Measurements from ENCODE around the gene ARHGEF18.

Gene ARHGEF18

GRCh38 chr19:7348587-7349230 is at the start of gene ARHGEF18:
Gene ARHGEF18 (plus strand): TSS chr19:7348937. CDS start chr19:7362891, 13,954 bp downstream.
- H3K4me1 ChIP-seq (ENCODE audit: insufficient read depth, low read length), result peaks cover 53% of the 10 kb centered on the region
- peak within 1 kb of the TSS; percentile 62 for H3K9ac ChIP-seq (ENCODE audit: low read depth, low read length)
- H3K27ac ChIP-seq (ENCODE audit: low read length), result peak within 1 kb of the TSS; percentile 98
- DNase-seq (peak; percentile 94), ATAC-seq (ENCODE audit: insufficient read depth, low read depth) (peak; percentile 85)
- TF ChIP-seq EZH2 (IDR thresholded peaks at IDR 0.05; ENCODE audit: borderline replicate concordance, low read depth, low read length, severe bottlenecking) (no peak), CTCF (IDR thresholded peaks at IDR 0.05; ENCODE audit: borderline replicate concordance, extremely low read depth, low read length, poor library complexity, severe bottlenecking) (peak; percentile 45)
- H3K4me2 ChIP-seq (ENCODE audit: insufficient read depth, low read length), result peak within 1 kb of the TSS; percentile 66
- no peaks in the 10 kb centered on the region for H4K20me1 ChIP-seq (ENCODE audit: insufficient read depth, low read length)
- H3K79me2 ChIP-seq (ENCODE audit: insufficient read depth, low read length), result peaks cover 7% of the 10 kb centered on the region
- H2AFZ ChIP-seq (ENCODE audit: low read depth, low read length), result peak within 1 kb of the TSS; percentile 63
- no peaks in the 10 kb centered on the region for H3K27me3 ChIP-seq (ENCODE audit: insufficient read depth, low read length, poor library complexity)
- H3K4me3 ChIP-seq (ENCODE audit: low read depth in 1 of 2, low read length in 2 of 2), result peak within 1 kb of the TSS in 1 of 2 experiments; percentile 54; a peak in 2 of 4 replicates
- peaks cover 4% of the 10 kb centered on the region; the same call in 1 of the 2 replicates for H3K36me3 ChIP-seq (ENCODE audit: insufficient read depth, low read length)
- peaks cover 4% of the 10 kb centered on the region for H3K9me3 ChIP-seq (ENCODE audit: insufficient read depth, low read length, severe bottlenecking)

- Histone ChIP-seq H3K9me3 (ENCODE audit: insufficient read depth, low read length, severe bottlenecking) (no peaks in the 10 kb centered on the region), H3K4me2 (ENCODE audit: insufficient read depth, low read length) (no peak overlapping the region), H4K20me1 (ENCODE audit: insufficient read depth, low read length) (no peaks in the 10 kb centered on the region), H3K4me3 (ENCODE audit: low read depth in 1 of 2, low read length in 2 of 2) (no peak overlapping the region), H3K27ac (ENCODE audit: low read length) (no peak overlapping the region), H3K79me2 (ENCODE audit: insufficient read depth, low read length) (no peaks in the 10 kb centered on the region), H2AFZ (ENCODE audit: low read depth, low read length) (no peak overlapping the region), H3K36me3 (ENCODE audit: insufficient read depth, low read length) (no peaks in the 10 kb centered on the region), H3K9ac (ENCODE audit: low read depth, low read length) (no peak overlapping the region), H3K27me3 (ENCODE audit: insufficient read depth, low read length, poor library complexity) (no peaks in the 10 kb centered on the region), H3K4me1 (ENCODE audit: insufficient read depth, low read length) (no peaks in the 10 kb centered on the region)
- ATAC-seq (ENCODE audit: insufficient read depth, low read depth), result no peak
- DNase-seq, result no peak
- TF ChIP-seq EZH2 (IDR thresholded peaks at IDR 0.05; ENCODE audit: borderline replicate concordance, low read depth, low read length, severe bottlenecking) (no peak), CTCF (IDR thresholded peaks at IDR 0.05; ENCODE audit: borderline replicate concordance, extremely low read depth, low read length, poor library complexity, severe bottlenecking) (no peak)
Observed at GRCh38 chr19:7301525-7301924, 47.2 kb upstream of the ARHGEF18 start.

DNA sequence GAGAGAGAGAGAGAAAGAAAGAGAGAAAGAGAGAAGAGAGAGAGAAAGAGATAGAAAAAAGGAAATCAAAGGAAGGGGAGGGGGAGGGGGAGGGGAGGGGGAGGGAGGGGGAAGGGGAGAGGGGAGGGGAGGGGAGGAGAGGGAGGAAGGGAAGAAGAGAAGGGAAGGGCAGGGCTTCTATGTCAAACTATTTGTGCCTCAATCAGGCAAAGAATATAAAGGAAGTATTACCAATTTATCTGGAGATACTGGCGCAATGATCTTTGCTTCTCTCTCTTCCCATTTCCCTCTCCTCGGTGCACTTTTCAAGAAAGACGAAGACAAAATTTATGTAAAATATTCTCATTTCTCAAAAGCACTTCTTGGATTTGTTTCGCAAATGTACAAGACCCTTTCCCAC is 45.3 kb upstream of the ARHGEF18 start:
- Histone ChIP-seq H3K4me1 (ENCODE audit: insufficient read depth, low read length) (no peaks in the 10 kb centered on the region), H4K20me1 (ENCODE audit: insufficient read depth, low read length) (no peaks in the 10 kb centered on the region), H3K4me3 (ENCODE audit: low read depth in 1 of 2, low read length in 2 of 2) (no peak overlapping the region), H3K79me2 (ENCODE audit: insufficient read depth, low read length) (no peaks in the 10 kb centered on the region), H3K27me3 (ENCODE audit: insufficient read depth, low read length, poor library complexity) (no peaks in the 10 kb centered on the region), H3K9me3 (ENCODE audit: insufficient read depth, low read length, severe bottlenecking) (no peaks in the 10 kb centered on the region), H2AFZ (ENCODE audit: low read depth, low read length) (no peak overlapping the region), H3K4me2 (ENCODE audit: insufficient read depth, low read length) (no peak overlapping the region), H3K9ac (ENCODE audit: low read depth, low read length) (no peak overlapping the region), H3K27ac (ENCODE audit: low read length) (no peak overlapping the region), H3K36me3 (ENCODE audit: insufficient read depth, low read length) (no peaks in the 10 kb centered on the region)
- TF ChIP-seq EZH2 (IDR thresholded peaks at IDR 0.05; ENCODE audit: borderline replicate concordance, low read depth, low read length, severe bottlenecking) (no peak), CTCF (IDR thresholded peaks at IDR 0.05; ENCODE audit: borderline replicate concordance, extremely low read depth, low read length, poor library complexity, severe bottlenecking) (no peak)
- DNase-seq (no peak), ATAC-seq (ENCODE audit: insufficient read depth, low read depth) (no peak)

All from DND-41 (cell line).